H1 (cell line): Measurements from ENCODE around the gene HACD2. TPM values are rescaled to one million over a fixed set of nuclear protein-coding genes. Genes with fewer than 3 reads are reported as not detected.

ENCODE experiments used
- CTCF ChIA-PET: fragments of 300-600 bp; sonication (Branson Sonifier 250); formaldehyde crosslinking; loops from one replicate; lab custom pipeline; 2021; ENCODE audit not compliant: partially characterized antibody; lab: Charles Lee
- POLR2A ChIA-PET: fragments of 300-600 bp; sonication (Branson Sonifier 250); formaldehyde crosslinking; loops from one replicate; lab custom pipeline; 2021; ENCODE audit warnings: inconsistent platforms; ENCODE audit not compliant: partially characterized antibody; lab: Charles Lee
- DNase-seq, 2 experiments: peaks; one replicate each; pipeline versions ENCODE4 v3.0.0 to v3.0.0-alpha.2; 2010 to 2022; ENCODE audit warnings: low spot score in 2 of 2, low read depth in 1 of 2, mixed read lengths in 1 of 2
- FAIRE-seq: peaks from 2 replicates; lab custom pipeline; 2011; peaks lifted over from hg19 to GRCh38; lab: Jason Lieb, UNC
- H2AFZ ChIP-seq: 2 replicates; pipeline ENCODE4 v1.8.1; 2012; ENCODE audit warnings: low read length, inconsistent platforms
- H2AK5ac ChIP-seq: 2 replicates; pipeline ENCODE4 v1.6.1; 2013; ENCODE audit warnings: low read depth, low read length
- H2BK120ac ChIP-seq: replicated peaks from 2 replicates; pipeline ENCODE3; 2013; ENCODE audit warnings: low read depth, low read length, inconsistent platforms
- H2BK12ac ChIP-seq: 2 replicates; pipeline ENCODE4 v1.6.1; 2013; ENCODE audit warnings: low read depth, low read length
- H2BK15ac ChIP-seq: 2 replicates; pipeline ENCODE4 v1.6.1; 2013; ENCODE audit warnings: low read length
- H2BK20ac ChIP-seq: 2 replicates; pipeline ENCODE4 v1.6.1; 2013; ENCODE audit warnings: low read length
- H2BK5ac ChIP-seq: 2 replicates; pipeline ENCODE4 v1.6.1; 2013; ENCODE audit warnings: low read depth, low read length
- H3K14ac ChIP-seq: 2 replicates; pipeline ENCODE4 v1.6.1; 2013; ENCODE audit warnings: inconsistent platforms; ENCODE audit not compliant: insufficient read length
- H3K18ac ChIP-seq: 2 replicates; pipeline ENCODE4 v1.6.1; 2013; ENCODE audit warnings: low read length; ENCODE audit errors: extremely low read depth
- H3K23ac ChIP-seq: 2 replicates; pipeline ENCODE4 v1.6.1; 2013; ENCODE audit warnings: inconsistent platforms; ENCODE audit not compliant: insufficient read length
- H3K23me2 ChIP-seq: 2 replicates; pipeline ENCODE4 v1.6.1; 2013; ENCODE audit warnings: low read depth, low read length
- H3K27ac ChIP-seq: 2 replicates; pipeline ENCODE4 v1.6.1; 2011; ENCODE audit warnings: low read depth, low read length, inconsistent platforms
- H3K27me3 ChIP-seq, 4 experiments: replicated peaks in 1 of 4; 1 replicate in 1 of 4; 2 replicates in 3 of 4; pipeline versions ENCODE4 v1.6.1 to v1.8.1; 2011 to 2013; ENCODE audit warnings: low read length in 3 of 4, mild to moderate bottlenecking in 3 of 4, inconsistent platforms in 2 of 4, mixed read lengths in 2 of 4, moderate library complexity in 1 of 4; ENCODE audit not compliant: control insufficient read depth in 3 of 4, insufficient read depth in 3 of 4; ENCODE audit errors: extremely low read depth in 1 of 4
- H3K36me3 ChIP-seq, 4 experiments: 2 replicates each; pipeline versions ENCODE4 v1.6.1 to v1.8.1; 2011 to 2013; ENCODE audit warnings: mild to moderate bottlenecking in 4 of 4, low read length in 3 of 4, moderate library complexity in 2 of 4, control low read depth in 1 of 4, inconsistent platforms in 1 of 4; ENCODE audit not compliant: insufficient read depth in 4 of 4, control insufficient read depth in 2 of 4
- H3K4ac ChIP-seq: replicated peaks from 2 replicates; pipeline ENCODE3; 2013; ENCODE audit warnings: low read length, low read depth, mixed read lengths, inconsistent platforms; ENCODE audit not compliant: insufficient read length
- H3K4me1 ChIP-seq, 4 experiments: replicated peaks in 1 of 4; 1 replicate in 1 of 4; 2 replicates in 3 of 4; pipeline versions ENCODE4 v1.6.1 to v1.8.1; 2011 to 2013; ENCODE audit warnings: low read length in 3 of 4, inconsistent platforms in 2 of 4, mixed read lengths in 1 of 4; ENCODE audit not compliant: insufficient read depth in 4 of 4, control insufficient read depth in 3 of 4
- H3K4me2 ChIP-seq, 2 experiments: 2 replicates each; pipeline versions ENCODE4 v1.6.1 to v1.8.1; 2011 to 2013; ENCODE audit warnings: low read depth in 2 of 2, low read length in 2 of 2, control low read depth in 1 of 2, inconsistent platforms in 1 of 2, mild to moderate bottlenecking in 1 of 2; ENCODE audit not compliant: insufficient read depth in 1 of 2
- H3K4me3 ChIP-seq, 4 experiments: fragments of 200-600, 300-600 bp in 1 of 4; sonication (generic), shearing (Covaris generic), sonication (Bioruptor Twin) in 1 of 4; 2 replicates each; pipeline versions ENCODE4 v1.5.1 to v1.8.1; 2011 to 2016; ENCODE audit warnings: low read length in 4 of 4, low read depth in 3 of 4, control low read depth in 2 of 4, inconsistent platforms in 2 of 4, mild to moderate bottlenecking in 2 of 4, mixed read lengths in 1 of 4, moderate library complexity in 1 of 4; ENCODE audit not compliant: insufficient read depth in 2 of 4; ENCODE audit errors: extremely low read depth in 1 of 4
- H3K56ac ChIP-seq: replicated peaks from 2 replicates; pipeline ENCODE3; 2013; ENCODE audit warnings: low read depth, mild to moderate bottlenecking, mixed read lengths, low read length, inconsistent platforms; ENCODE audit not compliant: insufficient read length
- H3K79me1 ChIP-seq: 2 replicates; pipeline ENCODE4 v1.6.1; 2013; ENCODE audit warnings: low read depth, low read length, control low read depth
- H3K79me2 ChIP-seq, 2 experiments: 2 replicates each; pipeline versions ENCODE4 v1.6.1 to v1.8.1; 2012 to 2013; ENCODE audit warnings: low read length in 2 of 2, mild to moderate bottlenecking in 2 of 2, inconsistent platforms in 1 of 2; ENCODE audit not compliant: insufficient read depth in 2 of 2, control insufficient read depth in 1 of 2
- H3K9ac ChIP-seq, 4 experiments: replicated peaks in 1 of 4; 1 replicate in 1 of 4; 2 replicates in 3 of 4; pipeline versions ENCODE4 v1.6.1 to v1.8.1; 2011 to 2013; ENCODE audit warnings: low read depth in 3 of 4, low read length in 3 of 4, control low read depth in 2 of 4, mild to moderate bottlenecking in 2 of 4, moderate library complexity in 2 of 4, inconsistent platforms in 1 of 4; ENCODE audit errors: extremely low read depth in 1 of 4
- H3K9me3 ChIP-seq, 2 experiments: 2 replicates each; pipeline versions ENCODE4 v1.6.1 to v1.8.1; 2012 to 2013; ENCODE audit warnings: mild to moderate bottlenecking in 2 of 2, moderate library complexity in 2 of 2, control low read depth in 1 of 2, inconsistent platforms in 1 of 2, low read depth in 1 of 2, low read length in 1 of 2, mixed read lengths in 1 of 2; ENCODE audit not compliant: insufficient read depth in 2 of 2
- H4K20me1 ChIP-seq, 2 experiments: replicated peaks in 1 of 2; 2 replicates each; pipeline versions ENCODE3 to v1.8.1; 2011 to 2013; ENCODE audit warnings: inconsistent platforms in 2 of 2, low read length in 2 of 2, mild to moderate bottlenecking in 1 of 2; ENCODE audit not compliant: insufficient read depth in 2 of 2, control insufficient read depth in 1 of 2
- H4K5ac ChIP-seq: 2 replicates; pipeline ENCODE4 v1.6.1; 2013; ENCODE audit warnings: low read length, low read depth, mixed read lengths, inconsistent platforms; ENCODE audit not compliant: insufficient read length
- H4K8ac ChIP-seq: 2 replicates; pipeline ENCODE4 v1.8.0; 2013; ENCODE audit warnings: mild to moderate bottlenecking, moderate library complexity, low read length, inconsistent platforms; ENCODE audit not compliant: insufficient read depth; ENCODE audit errors: extremely low read depth
- H4K91ac ChIP-seq: replicated peaks from 2 replicates; pipeline ENCODE3; 2013; ENCODE audit warnings: low read length, mixed read lengths, inconsistent platforms; ENCODE audit not compliant: insufficient read length
- ASH2L ChIP-seq: fragments of 200-600, 300-600 bp; sonication (generic); IDR thresholded peaks from one replicate; pipeline ENCODE4 v1.7.1; 2017; ENCODE audit warnings: low read length
- ATF2 ChIP-seq: IDR thresholded peaks from 2 replicates; pipeline ENCODE4 v1.6.1; 2012; ENCODE audit warnings: low read length, inconsistent platforms
- BCL11A ChIP-seq, 2 experiments: IDR thresholded peaks; one replicate each; pipeline ENCODE4 v1.6.1; 2011; ENCODE audit warnings: low read depth in 2 of 2, low read length in 2 of 2, mild to moderate bottlenecking in 2 of 2
- CTBP2 ChIP-seq: IDR thresholded peaks from 2 replicates; pipeline ENCODE4 v1.7.0; 2011; ENCODE audit warnings: borderline replicate concordance, mild to moderate bottlenecking, moderate library complexity, mixed read lengths, low read length; ENCODE audit not compliant: insufficient read depth, insufficient read length
- HDAC2 ChIP-seq, 2 experiments: fragments of 300-600 bp in 1 of 2; sonication (generic) in 1 of 2; IDR thresholded peaks; 2 replicates each; pipeline ENCODE4 v1.6.1; 2011 to 2012; ENCODE audit warnings: low read depth in 2 of 2, low read length in 2 of 2, mild to moderate bottlenecking in 2 of 2, moderate library complexity in 2 of 2, borderline replicate concordance in 1 of 2, inconsistent platforms in 1 of 2
- HDAC6 ChIP-seq: IDR thresholded peaks from one replicate; pipeline ENCODE4 v1.7.1; 2012; ENCODE audit warnings: low read depth, mild to moderate bottlenecking, inconsistent platforms, low read length, moderate library complexity
- KDM4A ChIP-seq: IDR thresholded peaks from one replicate; pipeline ENCODE4 v1.7.1; 2012; ENCODE audit warnings: low read depth, mild to moderate bottlenecking, moderate library complexity, low read length, inconsistent platforms; ENCODE audit not compliant: severe bottlenecking
- PHF8 ChIP-seq: fragments of 200-600 bp; sonication (generic); conservative IDR thresholded peaks from 2 replicates; pipeline ENCODE4 v1.7.1; 2012; ENCODE audit warnings: low read depth, mild to moderate bottlenecking, inconsistent platforms, low read length, moderate library complexity
- RFX5 ChIP-seq: IDR thresholded peaks from 2 replicates; pipeline ENCODE4 v1.6.1; 2011; ENCODE audit warnings: low read depth, low read length, improper control_type of control experiment, borderline replicate concordance
- SP1 ChIP-seq: IDR thresholded peaks from 2 replicates; pipeline ENCODE4 v1.6.1; 2011; ENCODE audit warnings: low read depth, low read length
- WGBS, 2 experiments: shearing (Covaris generic) in 1 of 2; methylation state at CpG; one replicate each; pipeline versions ENCODE4 v1.1.6 to v1.1.7; 2013 to 2015; ENCODE audit warnings: low lambda C conversion rate in 2 of 2, mixed read lengths in 2 of 2, inconsistent platforms in 1 of 2, low coverage in 1 of 2, missing lambda C conversion rate in 1 of 2; ENCODE audit not compliant: insufficient replicate concordance in 2 of 2, insufficient coverage in 1 of 2, insufficient read length in 1 of 2; ENCODE audit errors: extremely low coverage in 1 of 2, missing lambda C conversion rate in 1 of 2; 5-methylcytosine and 5-hydroxymethylcytosine counted together
- polyA plus RNA-seq, 7 experiments: library from polyadenylated mRNA; depleted of rRNA in 3 of 7; stranded (reverse) in 5 of 7; unstranded in 2 of 7; fragments of >200 nt in 5 of 7; fragments of 200-250 nt in 2 of 7; gene quantifications; 1 replicate in 5 of 7; 2 replicates in 1 of 7; 4 replicates in 1 of 7; pipeline versions ENCODE4 v1.2.1 to v1.2.3, GENCODE V29; 2011 to 2013; ENCODE audit warnings: missing spikeins in 2 of 7, mixed read lengths in 2 of 7
- total RNA-seq: library from RNA; stranded (reverse); fragmentation: NEBNext Ultra II Directional; extraction: Animal tissue kit (Norgen Biotek cat#: 25700); gene quantifications from 2 replicates; pipeline ENCODE4 v1.2.1, GENCODE V29; 2021

HACD2 gene
- total and polyA plus RNA-seq, 2 of the 8 experiments (the other 6 are each of a cell fraction or from before 2014, with no cell fraction given): 24.9 to 31.2 TPM

GRCh38 chr3:123595396-123596180 lies 10.7 kb upstream of the HACD2 start:
- FAIRE-seq (no peak), DNase-seq (no peak)
- Histone ChIP-seq H3K36me3 (peaks cover 0 to 4% (median under 1%) of the 10 kb centered on the region in 4 experiments; a peak in 2 of 8 replicates), H2BK15ac (no peak overlapping the region), H4K91ac (no peak overlapping the region), H4K20me1 (no peaks in the 10 kb centered on the region), H3K4me3 (no peak overlapping the region), H3K4me1 (no peaks in the 10 kb centered on the region), H3K79me1 (no peaks in the 10 kb centered on the region), H2BK12ac (no peak overlapping the region), H2AK5ac (no peak overlapping the region), H3K9me3 (peaks cover 5 to 8% of the 10 kb centered on the region in 2 experiments), H2AFZ (no peak overlapping the region), H4K5ac (no peak overlapping the region), H3K4me2 (no peak overlapping the region), H3K23me2 (no peaks in the 10 kb centered on the region; the same call in 1 of the 2 replicates), H3K4ac (no peak overlapping the region), H3K23ac (no peak overlapping the region), H3K27ac (no peak overlapping the region), H2BK20ac (no peak overlapping the region), H3K56ac (no peak overlapping the region), H3K18ac (no peak overlapping the region), H3K79me2 (no peaks in the 10 kb centered on the region), H2BK120ac (no peak overlapping the region), H3K14ac (no peak overlapping the region), H4K8ac (no peak overlapping the region), H3K9ac (no peak overlapping the region), H2BK5ac (no peak overlapping the region), H3K27me3 (no peaks in the 10 kb centered on the region)
- ChIA-PET POLR2A (interaction anchor here (1.5 kb wide), 1 partner anchor 10 kb away, joined by 4 read pairs; no protein-coding TSS in a partner anchor), CTCF (interaction anchor here (0.6 to 1.2 kb wide), 3 partner anchors 46 to 387 kb away, joined by 3 read pairs; no protein-coding TSS in a partner anchor)
- 80% methylated on average over 5 of the region's 5 CpGs; no CpG with 5 or more reads in 1 of the 2 experiments for WGBS, 2 experiments
- TF ChIP-seq KDM4A (no peak), SP1 (no peak), CTBP2 (no peak), PHF8 (no peak), RFX5 (no peak), ATF2 (no peak), HDAC2 (IDR thresholded peaks at IDR 0.05; ENCODE audit: borderline replicate concordance in 1 of 2, low read depth in 2 of 2, low read length in 2 of 2) (no peak), ASH2L (no peak), BCL11A (IDR thresholded peaks at IDR 0.05; ENCODE audit: low read depth in 2 of 2, low read length in 2 of 2) (no peak), HDAC6 (no peak)
